Subcutaneous adipose tissue (tissue), 4 donors: ENCODE measurements around the gene RNF126. TPM values are rescaled to one million over a fixed set of nuclear protein-coding genes. Genes with fewer than 3 reads are reported as not detected.

Experiments used
- CTCF ChIP-seq: fragments of 450-650 bp; IDR thresholded peaks from one replicate; pipeline ENCODE4 v1.5.1; 2016; ENCODE audit warnings: low read depth, mild to moderate bottlenecking, control low read depth, antibody characterized with exemption, moderate library complexity
- total RNA-seq, 4 donors: library from RNA; depleted of rRNA; stranded (reverse); fragments of >200 nt; gene quantifications; one replicate each; pipeline ENCODE4 v1.1.0, GENCODE V29; 2016

Gene RNF126
- total RNA-seq, 4 donors from 2014 or later, result 23.3 to 85.9 (median 31.1) TPM

GRCh38 chr19:616747-617526 is 46.1 kb downstream of the RNF126 start:
- TF ChIP-seq CTCF, result no peak

GRCh38 chr19:616062-616700 is 46.8 kb downstream of the RNF126 start:
- TF ChIP-seq CTCF, result no peak

- TF ChIP-seq CTCF, result no peak
Measured at GRCh38 chr19:615619-616018, 47.4 kb downstream of the RNF126 start.

- TF ChIP-seq CTCF, result no peak
Measured at GRCh38 chr19:613732-614567, 49.1 kb downstream of the RNF126 start.

- no peak for TF ChIP-seq CTCF
Measured at GRCh38 chr19:612941-613340, 50.1 kb downstream of the RNF126 start.

- TF ChIP-seq CTCF, result no peak
Measured at GRCh38 chr19:611481-611868, 51.5 kb downstream of the RNF126 start.

GRCh38 chr19:610801-611480 is 52.1 kb downstream of the RNF126 start:
- no peak for TF ChIP-seq CTCF
